Germinal center (tissue), 1 donor: ENCODE results near the gene SEMA3F.

ENCODE experiments used
- DNase-seq: peaks from one replicate; pipeline ENCODE4 v3.0.0; 2012; ENCODE audit warnings: mixed read lengths, low spot score

The SEMA3F gene

DNA sequence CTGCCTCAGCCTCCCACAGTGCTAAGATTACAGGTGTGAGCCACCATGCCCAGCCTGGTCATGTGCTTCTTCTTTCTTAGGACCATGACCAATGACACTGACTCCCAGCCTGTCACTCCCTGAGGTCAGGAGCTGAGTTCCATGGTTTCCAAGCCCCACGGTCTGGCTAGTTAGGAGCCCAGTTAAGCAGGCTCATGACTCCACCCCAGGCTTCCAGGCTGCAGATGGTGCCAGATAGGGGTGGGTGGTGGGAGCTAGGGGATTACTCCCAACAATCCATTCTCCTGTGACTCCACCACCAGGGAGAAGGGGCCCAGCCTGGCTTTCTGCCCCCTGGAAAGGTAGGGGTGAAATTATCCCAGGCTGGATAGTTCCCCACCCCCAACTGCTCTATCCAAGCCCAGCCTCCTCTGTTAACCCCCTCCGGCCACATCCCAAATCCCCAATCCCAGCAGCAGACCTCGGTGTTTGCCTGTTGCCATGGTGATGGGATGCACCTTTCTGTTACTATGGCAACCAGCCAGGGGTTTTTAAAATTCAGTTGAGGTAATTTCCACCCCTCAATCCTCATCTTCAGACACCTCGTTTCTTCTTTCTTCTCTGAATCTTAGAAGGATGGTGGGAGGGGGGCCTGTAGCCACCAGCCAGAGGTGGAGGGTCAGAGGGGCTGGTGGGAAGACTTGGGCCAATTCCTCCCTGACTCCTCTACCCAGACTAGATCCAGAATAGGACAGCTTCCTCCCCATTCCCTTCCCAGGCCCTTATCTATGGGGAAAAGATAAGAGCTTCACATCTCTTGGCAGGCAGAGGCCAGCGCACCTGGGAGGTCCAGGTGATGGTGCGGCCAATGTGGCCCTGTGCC is 22.5 kb upstream of the SEMA3F start:
- DNase-seq, result no peak

- no peak for DNase-seq
These were observed 21.9 kb upstream of the SEMA3F start for GRCh38 chr3:50133283-50133615.

- no peak for DNase-seq
These were observed 20.8 kb upstream of the SEMA3F start for GRCh38 chr3:50134367-50134766.

- DNase-seq, result no peak
These were observed 19.2 kb upstream of the SEMA3F start for GRCh38 chr3:50135964-50136363.

DNA sequence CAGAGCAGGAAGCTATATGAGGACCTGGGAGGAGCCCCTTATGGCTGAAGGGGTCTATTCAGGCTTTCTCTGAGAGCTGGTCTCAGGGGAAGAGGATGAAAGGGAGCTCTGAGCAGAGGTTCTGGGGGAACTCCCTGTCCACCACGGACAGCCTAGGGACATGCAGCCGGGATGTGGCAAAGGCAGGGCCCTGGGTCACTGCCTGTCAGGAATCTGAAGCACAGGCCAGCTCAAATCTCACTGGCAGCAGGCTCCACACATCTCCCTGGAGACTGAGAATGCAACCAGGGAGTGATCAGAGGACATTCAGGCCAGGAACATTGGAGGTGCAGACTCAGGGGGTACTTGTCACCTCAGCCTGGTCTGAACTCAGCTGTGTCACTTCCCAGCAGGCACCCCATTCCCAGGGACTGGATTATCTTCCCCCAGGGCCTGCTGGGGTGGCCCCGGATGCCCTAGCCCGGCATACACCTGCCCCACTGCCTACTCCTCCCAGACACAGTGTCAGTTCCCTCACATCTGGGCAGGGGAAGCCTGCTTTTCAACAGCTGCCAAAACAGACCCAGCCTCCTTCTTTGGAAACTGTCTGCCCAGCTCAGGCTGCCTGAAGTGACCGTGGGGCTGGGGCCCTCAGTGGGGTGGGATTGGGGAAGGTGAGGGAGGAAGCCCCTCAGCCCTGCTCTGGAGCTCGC is 18.3 kb upstream of the SEMA3F start:
- DNase-seq, result no peak

DNA sequence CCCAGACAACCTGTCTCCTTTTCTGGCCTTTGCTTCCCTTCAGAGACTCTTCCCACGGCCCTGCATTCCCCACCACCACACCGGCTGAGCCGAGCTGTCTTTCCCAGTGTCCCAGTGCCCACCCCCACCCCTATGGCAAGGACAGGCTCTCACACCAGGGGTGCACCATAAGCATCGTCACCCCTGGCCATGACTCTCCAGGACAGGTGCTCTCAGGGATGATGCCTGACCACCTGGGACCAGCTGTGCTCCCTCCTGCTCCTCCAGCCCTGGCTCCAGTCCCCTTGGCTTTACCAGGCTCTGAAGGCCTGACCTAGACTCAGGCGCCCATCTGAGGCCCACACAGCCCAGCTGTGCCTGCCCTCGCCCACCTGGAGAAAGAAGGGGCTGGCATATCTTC is 17.6 kb upstream of the SEMA3F start:
- DNase-seq, result no peak

DNA sequence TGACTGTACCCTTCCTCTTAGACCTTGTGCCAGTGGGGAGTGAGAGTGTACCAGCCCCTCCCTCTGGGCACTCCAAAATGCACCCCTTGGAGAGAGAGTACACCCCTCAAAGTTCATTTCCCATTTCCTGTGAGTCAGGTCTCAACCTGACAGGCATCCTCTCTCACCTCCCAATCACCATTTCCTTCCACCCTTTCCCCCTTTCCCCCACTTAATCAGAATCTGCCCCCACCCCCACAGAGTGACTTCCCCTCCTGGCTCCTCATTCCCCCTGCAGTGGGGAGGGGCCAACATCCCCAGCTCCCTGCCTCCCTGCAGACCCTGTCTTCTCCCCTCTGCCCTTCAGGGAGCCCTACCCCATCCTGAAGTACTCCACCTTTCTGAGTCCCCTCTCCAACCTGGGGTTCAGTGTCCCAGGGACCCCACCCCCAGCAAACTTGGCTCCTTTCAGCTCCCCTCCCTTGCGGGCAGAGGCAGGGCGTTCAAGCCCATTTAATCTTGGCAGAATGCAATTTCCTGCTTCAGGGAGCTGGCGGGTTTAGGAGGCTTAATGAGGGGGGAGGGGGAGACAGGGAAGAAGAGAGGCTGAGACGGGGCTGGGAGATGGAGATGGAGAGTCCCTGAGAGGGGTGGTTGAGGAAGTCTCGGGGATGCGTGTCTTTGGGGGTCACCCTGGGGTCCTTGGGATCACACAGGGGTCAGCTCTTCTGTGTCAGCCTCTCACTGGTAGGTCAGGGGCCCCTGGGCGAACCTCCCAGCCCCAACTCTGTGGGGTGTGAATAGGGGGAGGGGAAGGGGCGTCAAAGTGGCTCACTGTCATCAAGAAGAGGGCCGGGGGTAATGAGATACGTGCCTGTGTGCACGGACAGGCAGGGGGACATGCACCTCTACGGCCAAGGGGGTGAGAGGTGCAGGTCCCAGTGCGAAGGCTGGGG is 16.6 kb upstream of the SEMA3F start:
- no peak for DNase-seq

DNA sequence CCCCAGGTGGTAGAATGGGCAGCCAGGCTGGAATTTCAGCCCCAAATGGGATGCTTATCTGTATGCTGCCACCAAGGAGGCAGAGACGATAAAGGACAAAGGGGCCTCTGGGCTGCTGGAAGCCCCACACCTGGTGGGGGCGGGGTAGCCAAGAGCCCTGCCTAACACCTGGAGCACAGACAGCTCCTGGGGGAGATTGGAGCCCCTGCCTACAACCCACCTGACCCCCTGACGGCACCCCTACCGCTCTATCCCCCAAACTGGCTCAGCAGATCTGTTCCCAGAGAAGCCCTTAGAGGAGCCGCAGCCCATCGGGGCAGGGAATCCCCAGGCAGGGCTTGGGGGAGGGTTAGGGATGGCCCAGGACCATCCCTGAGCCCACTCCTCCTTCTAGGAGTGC is 15.8 kb upstream of the SEMA3F start:
- DNase-seq, result no peak

GRCh38 chr3:50139718-50140423 is 15.3 kb upstream of the SEMA3F start:
- DNase-seq, result no peak

DNA sequence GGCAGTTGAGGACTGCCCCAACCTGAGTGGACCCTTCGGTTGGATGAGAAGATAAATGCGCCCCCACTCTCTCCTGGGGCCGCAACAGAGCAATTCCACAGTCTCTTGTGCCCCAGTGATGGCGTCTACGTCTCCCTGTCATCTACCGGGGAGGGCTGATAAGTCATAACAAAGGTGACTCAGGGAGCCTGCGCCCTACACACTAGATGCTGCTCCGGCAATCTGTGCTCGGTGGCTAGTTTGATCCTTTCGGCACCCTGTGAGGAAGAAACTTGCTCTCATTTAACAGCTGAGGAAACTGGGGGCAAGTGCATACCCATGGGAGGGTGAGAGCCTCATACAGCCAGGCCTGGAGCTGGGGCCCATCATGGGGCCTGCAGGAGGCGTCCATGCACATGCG is 14.1 kb upstream of the SEMA3F start:
- DNase-seq, result no peak

GRCh38 chr3:50146316-50146901 is 8.7 kb upstream of the SEMA3F start:
- DNase-seq, result no peak

DNA sequence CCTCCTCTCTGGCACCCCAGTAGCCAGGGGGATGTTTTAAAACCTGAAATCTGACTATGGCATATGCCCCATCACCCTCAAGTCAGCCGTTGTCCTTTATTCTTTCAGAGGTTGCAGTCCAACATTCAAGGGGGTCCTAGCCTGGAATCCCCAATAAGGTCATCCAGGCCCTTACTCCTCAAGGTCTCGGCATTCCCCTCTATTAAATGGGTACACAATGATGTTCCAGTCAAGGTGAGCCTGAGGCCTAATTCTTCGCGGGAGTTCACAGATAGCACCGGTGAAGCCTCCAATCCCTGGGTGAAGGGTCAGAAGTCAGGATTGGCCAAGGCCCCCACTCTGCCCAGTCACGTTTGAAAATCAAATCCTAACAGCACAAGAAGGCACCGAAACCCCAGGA is 8.1 kb upstream of the SEMA3F start:
- no peak for DNase-seq

GRCh38 chr3:50147447-50147846 is 7.7 kb upstream of the SEMA3F start:
- DNase-seq, result no peak

DNA sequence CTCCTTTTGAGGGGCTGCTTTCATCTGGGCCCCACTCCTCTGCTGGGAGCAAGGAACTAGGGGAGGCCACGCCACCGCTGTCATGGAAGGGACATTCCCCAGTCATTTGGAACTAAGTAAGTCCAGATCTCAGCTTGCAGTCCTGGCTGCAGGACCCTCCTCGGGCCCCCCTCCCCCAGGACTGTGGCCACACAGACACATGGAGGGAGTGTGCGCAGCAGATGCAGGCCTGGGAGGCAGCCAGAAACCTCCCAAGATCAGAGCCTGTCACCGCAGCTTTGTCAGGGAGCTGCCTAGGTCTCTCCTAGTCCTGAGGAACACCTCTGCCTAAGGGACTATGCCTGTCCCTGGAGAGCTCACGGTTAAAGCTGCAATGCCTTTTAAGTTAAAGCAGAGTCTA is 7.3 kb upstream of the SEMA3F start:
- no peak for DNase-seq

DNA sequence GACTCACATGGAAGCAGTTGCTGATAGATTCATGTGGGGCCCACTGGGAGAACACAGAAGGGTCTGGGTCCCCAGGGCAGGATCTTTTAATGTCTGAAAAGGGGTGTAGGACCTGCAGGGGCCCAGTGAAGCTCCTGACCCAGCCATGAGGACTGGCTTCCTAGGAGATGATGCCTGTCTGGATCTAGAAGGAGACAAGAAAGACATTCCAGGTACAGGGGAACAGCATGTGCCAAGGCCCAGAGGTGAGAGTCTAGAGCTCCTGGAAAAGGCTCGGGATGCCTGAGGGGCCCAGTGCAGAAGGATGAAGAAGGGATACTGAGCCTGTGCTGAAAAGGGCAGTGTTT is 4.7 kb upstream of the SEMA3F start:
- no peak for DNase-seq

- DNase-seq, result no peak
These were observed 4.0 kb upstream of the SEMA3F start for GRCh38 chr3:50150863-50151686.

DNA sequence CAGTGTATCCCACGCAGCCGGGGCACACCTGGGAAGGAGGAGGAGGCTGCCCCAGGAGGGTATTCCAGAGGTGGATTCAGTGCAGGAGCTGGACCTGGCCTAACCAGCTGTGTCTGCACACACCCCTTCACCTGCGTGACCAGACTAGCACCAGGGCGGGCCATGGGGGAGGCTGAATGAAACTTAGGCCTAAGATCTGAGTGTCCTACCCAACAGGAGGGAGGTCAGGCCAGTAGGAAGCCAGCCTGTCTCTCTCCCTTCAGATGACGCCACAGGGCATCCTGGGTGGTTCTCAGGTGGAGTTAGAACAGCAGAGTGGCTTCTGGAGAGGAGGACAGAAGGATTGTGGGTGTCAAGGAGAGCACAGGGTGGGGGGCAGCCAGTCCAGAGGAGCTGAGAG is 3.4 kb upstream of the SEMA3F start:
- no peak for DNase-seq

- DNase-seq, result no peak
These were observed 1.2 kb upstream of the SEMA3F start for GRCh38 chr3:50153782-50154475.

DNA sequence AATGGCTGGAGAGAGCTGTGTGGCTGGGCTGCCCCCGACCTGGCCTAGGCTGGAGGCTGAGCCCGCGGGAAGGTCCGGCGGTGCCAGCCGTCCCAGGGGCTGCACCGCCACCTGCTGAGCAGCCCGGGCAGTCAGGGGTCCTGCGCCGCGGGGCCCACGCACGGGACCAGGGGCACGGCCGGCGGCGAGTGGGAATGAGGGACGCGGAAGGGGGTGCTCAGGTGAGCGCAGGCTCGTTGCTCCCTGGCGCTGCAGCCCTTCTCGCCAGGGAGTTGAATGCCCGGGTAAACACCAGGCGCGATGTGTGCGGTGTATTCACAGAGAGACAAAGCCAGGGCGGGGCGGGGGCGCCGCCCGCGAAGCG is 666 bp upstream of the SEMA3F start:
- no peak for DNase-seq

GRCh38 chr3:50155491-50155878 is 361 bp downstream of the SEMA3F start:
- DNase-seq, result no peak
